HepG2 (cell line): ENCODE results near the gene TAF6. TPM values are rescaled to one million over a fixed set of nuclear protein-coding genes. Genes with fewer than 3 reads are reported as not detected.

ENCODE experiments used
- CREM ChIP-seq, 2 experiments: sonication (generic) in 1 of 2; formaldehyde crosslinking in 1 of 2; IDR thresholded peaks; 2 replicates each; pipeline versions ENCODE4 v1.4.0 to v1.6.1; 2016 to 2020; ENCODE audit warnings: antibody characterized with exemption in 1 of 2, mild to moderate bottlenecking in 1 of 2, missing genetic modification reagents in 1 of 2
- ERF ChIP-seq: IDR thresholded peaks from 2 replicates; pipeline ENCODE4 v1.6.1; 2018; ENCODE audit warnings: missing biosample characterization, missing genetic modification reagents
- HNF4A ChIP-seq: sonication (generic); formaldehyde crosslinking; IDR thresholded peaks from 2 replicates; pipeline ENCODE4 v1.4.0; 2020; ENCODE audit warnings: missing genetic modification reagents
- KDM1A ChIP-seq: IDR thresholded peaks from 2 replicates; pipeline ENCODE4 v1.6.1; 2016; ENCODE audit warnings: missing compliant biosample characterization
- KLF13 ChIP-seq: sonication (generic); formaldehyde crosslinking; IDR thresholded peaks from 2 replicates; pipeline ENCODE4 v1.4.0; 2020; ENCODE audit warnings: mild to moderate bottlenecking, missing genetic modification reagents
- MBNL3 ChIP-seq: fragments of 250-450 bp; sonication (Bioruptor Pico); conservative IDR thresholded peaks from 2 replicates; pipeline ENCODE4 v1.8.0; 2022; ENCODE audit warnings: mild to moderate bottlenecking, inconsistent platforms
- NCOR1 ChIP-seq: fragments of 200-600 bp; sonication (generic); IDR thresholded peaks from 2 replicates; pipeline ENCODE4 v1.7.0; 2017; ENCODE audit warnings: antibody characterized with exemption, low read length, borderline replicate concordance
- ONECUT2 ChIP-seq: sonication (generic); formaldehyde crosslinking; IDR thresholded peaks from 2 replicates; pipeline ENCODE4 v1.4.0; 2020; ENCODE audit warnings: missing genetic modification reagents
- POGZ ChIP-seq: sonication (generic); formaldehyde crosslinking; IDR thresholded peaks from 2 replicates; pipeline ENCODE4 v1.4.0; 2020; ENCODE audit warnings: mild to moderate bottlenecking, missing genetic modification reagents
- U2AF1 ChIP-seq: fragments of 200-400 bp; formaldehyde crosslinking; optimal IDR thresholded peaks from 2 replicates; pipeline ENCODE3; 2017; ENCODE audit warnings: mild to moderate bottlenecking, low read depth, low read length
- YEATS2 ChIP-seq: sonication (generic); formaldehyde crosslinking; IDR thresholded peaks from 2 replicates; pipeline ENCODE4 v1.4.0; 2020; ENCODE audit warnings: missing genetic modification reagents, borderline replicate concordance
- ZFP36L2 ChIP-seq: sonication (generic); formaldehyde crosslinking; IDR thresholded peaks from 2 replicates; pipeline ENCODE4 v1.4.0; 2020; ENCODE audit warnings: missing genetic modification reagents
- ZMYM3 ChIP-seq: sonication (generic); formaldehyde crosslinking; IDR thresholded peaks from 2 replicates; pipeline ENCODE4 v1.5.1; 2020; ENCODE audit warnings: mild to moderate bottlenecking, missing genetic modification reagents
- ZNF34 ChIP-seq: sonication (generic); formaldehyde crosslinking; IDR thresholded peaks from 2 replicates; pipeline ENCODE4 v1.4.0; 2020; ENCODE audit warnings: mild to moderate bottlenecking, missing genetic modification reagents, borderline replicate concordance
- ZNF629 ChIP-seq: sonication (generic); formaldehyde crosslinking; conservative IDR thresholded peaks from 2 replicates; pipeline ENCODE4 v1.5.0; 2020; ENCODE audit warnings: missing genetic modification reagents
- polyA plus RNA-seq, 8 experiments: library from polyadenylated mRNA; depleted of rRNA in 3 of 8; stranded (reverse) in 7 of 8; unstranded in 1 of 8; fragments of >200 nt; fragmentation: Illumina TruSeq in 4 of 8; extraction: Trizol in 4 of 8; gene quantifications; 2 replicates each; pipeline versions ENCODE4 v1.2.1 to v1.2.3, GENCODE V29; 2011 to 2016; ENCODE audit warnings: low read depth in 4 of 8, missing spikeins in 1 of 8, mixed read lengths in 1 of 8; ENCODE audit not compliant: insufficient read depth in 1 of 8
- total RNA-seq, 5 experiments: library from RNA; depleted of rRNA; stranded (reverse); fragments of >200 nt; fragmentation: Illumina TruSeq; extraction: Trizol; gene quantifications; 2 replicates each; pipeline ENCODE4 v1.2.3, GENCODE V29; 2016; ENCODE audit warnings: low read depth in 1 of 5
- TF ChIP-seq, protein P1 (sequence below): IDR thresholded peaks from 2 replicates; pipeline ENCODE4 v1.6.1; 2012; ENCODE audit warnings: inconsistent platforms
- TF ChIP-seq, protein P2 (sequence below): IDR thresholded peaks from 2 replicates; pipeline ENCODE4 v1.6.1; 2016; ENCODE audit warnings: mild to moderate bottlenecking
- TF ChIP-seq, protein P3 (sequence below): sonication (generic); formaldehyde crosslinking; IDR thresholded peaks from 2 replicates; pipeline ENCODE4 v1.4.0; 2020; ENCODE audit warnings: missing genetic modification reagents
- TF ChIP-seq, protein P4 (sequence below): sonication (generic); formaldehyde crosslinking; IDR thresholded peaks from 2 replicates; pipeline ENCODE4 v1.4.0; 2020; ENCODE audit warnings: mild to moderate bottlenecking, missing genetic modification reagents
- TF ChIP-seq, protein P5 (sequence below): IDR thresholded peaks from 2 replicates; pipeline ENCODE4 v1.6.1; 2018; ENCODE audit warnings: missing genetic modification reagents, mild to moderate bottlenecking, missing compliant biosample characterization
- TF ChIP-seq, protein P6 (sequence below): sonication (generic); formaldehyde crosslinking; IDR thresholded peaks from 2 replicates; pipeline ENCODE4 v1.4.0; 2020; ENCODE audit warnings: mild to moderate bottlenecking, low read depth, missing genetic modification reagents

Gene TAF6
- total and polyA plus RNA-seq, 2 of the 13 experiments (the other 11 are each of a cell fraction or from before 2014, with no cell fraction given) = 12.9 to 18.8 TPM

DNA sequence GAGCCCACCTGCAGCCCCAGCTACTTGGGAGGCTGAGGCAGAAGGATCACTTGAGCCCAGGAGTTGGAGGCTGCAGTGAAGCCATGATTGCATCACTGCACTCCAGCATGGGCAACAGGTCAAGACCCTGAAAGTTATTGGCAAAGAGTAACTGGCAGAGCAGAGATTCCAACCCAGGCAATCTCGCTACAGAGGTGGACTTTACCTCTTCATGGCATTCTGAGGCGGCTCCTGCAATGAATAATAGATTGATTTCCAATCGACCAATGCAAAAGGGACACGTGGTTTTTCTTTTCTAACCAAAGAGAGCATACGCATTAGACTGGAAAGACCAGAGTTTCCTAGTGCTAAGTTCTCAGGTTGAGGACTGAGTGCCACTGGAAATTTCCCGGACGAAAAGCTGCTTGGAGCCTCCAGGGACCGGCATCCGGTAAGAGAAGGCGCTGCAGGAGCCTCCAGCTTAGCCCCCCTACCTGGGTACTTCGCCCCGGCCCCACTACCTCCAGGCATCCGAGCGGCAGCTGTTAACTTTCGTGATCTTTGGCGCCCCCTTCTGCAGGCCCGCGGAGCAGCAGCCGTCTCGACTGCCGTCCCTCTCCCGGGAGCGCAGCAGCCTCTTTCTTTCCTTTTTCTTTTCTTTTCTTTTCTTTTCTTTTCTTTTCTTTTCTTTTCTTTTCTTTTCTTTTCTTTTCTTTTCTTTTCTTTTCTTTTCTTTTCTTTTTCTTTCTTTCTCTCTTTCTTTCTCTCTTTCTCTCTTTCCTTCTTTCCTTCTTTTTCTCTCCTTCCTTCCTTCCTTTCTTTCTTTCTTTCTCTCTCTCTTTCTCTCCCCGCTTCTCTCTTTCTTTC, 11.7 kb upstream of the TAF6 start (continued):
- TF ChIP-seq, protein P1, sequence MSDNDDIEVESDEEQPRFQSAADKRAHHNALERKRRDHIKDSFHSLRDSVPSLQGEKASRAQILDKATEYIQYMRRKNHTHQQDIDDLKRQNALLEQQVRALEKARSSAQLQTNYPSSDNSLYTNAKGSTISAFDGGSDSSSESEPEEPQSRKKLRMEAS = peak; percentile 38; the same call in 1 of the 2 replicates
- TF ChIP-seq NCOR1 = no peak
- TF ChIP-seq, protein P2, sequence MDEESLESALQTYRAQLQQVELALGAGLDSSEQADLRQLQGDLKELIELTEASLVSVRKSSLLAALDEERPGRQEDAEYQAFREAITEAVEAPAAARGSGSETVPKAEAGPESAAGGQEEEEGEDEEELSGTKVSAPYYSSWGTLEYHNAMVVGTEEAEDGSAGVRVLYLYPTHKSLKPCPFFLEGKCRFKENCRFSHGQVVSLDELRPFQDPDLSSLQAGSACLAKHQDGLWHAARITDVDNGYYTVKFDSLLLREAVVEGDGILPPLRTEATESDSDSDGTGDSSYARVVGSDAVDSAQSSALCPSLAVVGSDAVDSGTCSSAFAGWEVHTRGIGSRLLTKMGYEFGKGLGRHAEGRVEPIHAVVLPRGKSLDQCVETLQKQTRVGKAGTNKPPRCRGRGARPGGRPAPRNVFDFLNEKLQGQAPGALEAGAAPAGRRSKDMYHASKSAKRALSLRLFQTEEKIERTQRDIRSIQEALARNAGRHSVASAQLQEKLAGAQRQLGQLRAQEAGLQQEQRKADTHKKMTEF (CRISPR knock-in tag) = peak; percentile 60; the same call in 1 of the 2 replicates
- TF ChIP-seq, protein P3, sequence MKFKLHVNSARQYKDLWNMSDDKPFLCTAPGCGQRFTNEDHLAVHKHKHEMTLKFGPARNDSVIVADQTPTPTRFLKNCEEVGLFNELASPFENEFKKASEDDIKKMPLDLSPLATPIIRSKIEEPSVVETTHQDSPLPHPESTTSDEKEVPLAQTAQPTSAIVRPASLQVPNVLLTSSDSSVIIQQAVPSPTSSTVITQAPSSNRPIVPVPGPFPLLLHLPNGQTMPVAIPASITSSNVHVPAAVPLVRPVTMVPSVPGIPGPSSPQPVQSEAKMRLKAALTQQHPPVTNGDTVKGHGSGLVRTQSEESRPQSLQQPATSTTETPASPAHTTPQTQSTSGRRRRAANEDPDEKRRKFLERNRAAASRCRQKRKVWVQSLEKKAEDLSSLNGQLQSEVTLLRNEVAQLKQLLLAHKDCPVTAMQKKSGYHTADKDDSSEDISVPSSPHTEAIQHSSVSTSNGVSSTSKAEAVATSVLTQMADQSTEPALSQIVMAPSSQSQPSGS (CRISPR knock-in tag) = 0 out of 2 replicates have a peak, but pooled peaks have one; percentile 6
- peak; percentile 84; the same call in 1 of the 2 replicates for TF ChIP-seq KDM1A (CRISPR knock-in tag)
- TF ChIP-seq YEATS2 = peak; percentile 52
- TF ChIP-seq ZMYM3 (CRISPR knock-in tag) = peak; percentile 82
- no peak for TF ChIP-seq ZFP36L2
- TF ChIP-seq HNF4A (CRISPR knock-in tag) = peak; percentile 24; the same call in 1 of the 2 replicates
- TF ChIP-seq, protein P4, sequence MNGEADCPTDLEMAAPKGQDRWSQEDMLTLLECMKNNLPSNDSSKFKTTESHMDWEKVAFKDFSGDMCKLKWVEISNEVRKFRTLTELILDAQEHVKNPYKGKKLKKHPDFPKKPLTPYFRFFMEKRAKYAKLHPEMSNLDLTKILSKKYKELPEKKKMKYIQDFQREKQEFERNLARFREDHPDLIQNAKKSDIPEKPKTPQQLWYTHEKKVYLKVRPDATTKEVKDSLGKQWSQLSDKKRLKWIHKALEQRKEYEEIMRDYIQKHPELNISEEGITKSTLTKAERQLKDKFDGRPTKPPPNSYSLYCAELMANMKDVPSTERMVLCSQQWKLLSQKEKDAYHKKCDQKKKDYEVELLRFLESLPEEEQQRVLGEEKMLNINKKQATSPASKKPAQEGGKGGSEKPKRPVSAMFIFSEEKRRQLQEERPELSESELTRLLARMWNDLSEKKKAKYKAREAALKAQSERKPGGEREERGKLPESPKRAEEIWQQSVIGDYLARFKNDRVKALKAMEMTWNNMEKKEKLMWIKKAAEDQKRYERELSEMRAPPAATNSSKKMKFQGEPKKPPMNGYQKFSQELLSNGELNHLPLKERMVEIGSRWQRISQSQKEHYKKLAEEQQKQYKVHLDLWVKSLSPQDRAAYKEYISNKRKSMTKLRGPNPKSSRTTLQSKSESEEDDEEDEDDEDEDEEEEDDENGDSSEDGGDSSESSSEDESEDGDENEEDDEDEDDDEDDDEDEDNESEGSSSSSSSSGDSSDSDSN = peak; percentile 48; the same call in 1 of the 2 replicates
- TF ChIP-seq CREM (IDR thresholded peaks at IDR 0.05) = no peak
- no peak for TF ChIP-seq CREM (CRISPR knock-in tag; IDR thresholded peaks at IDR 0.05)
- no peak for TF ChIP-seq KLF13 (CRISPR knock-in tag)
- TF ChIP-seq MBNL3 (CRISPR knock-in tag) = no peak
- no peak for TF ChIP-seq ZNF34 (CRISPR knock-in tag)
- TF ChIP-seq POGZ (CRISPR knock-in tag) = no peak
- TF ChIP-seq, protein P5, sequence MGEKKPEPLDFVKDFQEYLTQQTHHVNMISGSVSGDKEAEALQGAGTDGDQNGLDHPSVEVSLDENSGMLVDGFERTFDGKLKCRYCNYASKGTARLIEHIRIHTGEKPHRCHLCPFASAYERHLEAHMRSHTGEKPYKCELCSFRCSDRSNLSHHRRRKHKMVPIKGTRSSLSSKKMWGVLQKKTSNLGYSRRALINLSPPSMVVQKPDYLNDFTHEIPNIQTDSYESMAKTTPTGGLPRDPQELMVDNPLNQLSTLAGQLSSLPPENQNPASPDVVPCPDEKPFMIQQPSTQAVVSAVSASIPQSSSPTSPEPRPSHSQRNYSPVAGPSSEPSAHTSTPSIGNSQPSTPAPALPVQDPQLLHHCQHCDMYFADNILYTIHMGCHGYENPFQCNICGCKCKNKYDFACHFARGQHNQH (CRISPR knock-in tag) = peak; percentile 40; the same call in 1 of the 2 replicates
- TF ChIP-seq U2AF1 = peak; percentile 79
- TF ChIP-seq ZNF629 (CRISPR knock-in tag) = no peak
- TF ChIP-seq, protein P6, sequence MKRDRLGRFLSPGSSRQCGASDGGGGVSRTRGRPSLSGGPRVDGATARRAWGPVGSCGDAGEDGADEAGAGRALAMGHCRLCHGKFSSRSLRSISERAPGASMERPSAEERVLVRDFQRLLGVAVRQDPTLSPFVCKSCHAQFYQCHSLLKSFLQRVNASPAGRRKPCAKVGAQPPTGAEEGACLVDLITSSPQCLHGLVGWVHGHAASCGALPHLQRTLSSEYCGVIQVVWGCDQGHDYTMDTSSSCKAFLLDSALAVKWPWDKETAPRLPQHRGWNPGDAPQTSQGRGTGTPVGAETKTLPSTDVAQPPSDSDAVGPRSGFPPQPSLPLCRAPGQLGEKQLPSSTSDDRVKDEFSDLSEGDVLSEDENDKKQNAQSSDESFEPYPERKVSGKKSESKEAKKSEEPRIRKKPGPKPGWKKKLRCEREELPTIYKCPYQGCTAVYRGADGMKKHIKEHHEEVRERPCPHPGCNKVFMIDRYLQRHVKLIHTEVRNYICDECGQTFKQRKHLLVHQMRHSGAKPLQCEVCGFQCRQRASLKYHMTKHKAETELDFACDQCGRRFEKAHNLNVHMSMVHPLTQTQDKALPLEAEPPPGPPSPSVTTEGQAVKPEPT (CRISPR knock-in tag) = no peak
- peak; percentile 39; the same call in 1 of the 2 replicates for TF ChIP-seq ERF (CRISPR knock-in tag)
- peak; percentile 59; the same call in 1 of the 2 replicates for TF ChIP-seq ONECUT2 (CRISPR knock-in tag)
